K562 (cell line): ENCODE results near the gene LEMD3. TPM values are rescaled to one million over a fixed set of nuclear protein-coding genes. Genes with fewer than 3 reads are reported as not detected.

Source experiments
- ATAC-seq: fragments of 200-7000 bp; cut with Tn5 transposase; 3 replicates; pipeline ENCODE4 v1.9.1; 2020; ENCODE audit warnings: moderate library complexity
- BruUV-seq: library from RNA; stranded (reverse); fragments of 400-500 nt; replicated peaks from 2 replicates; lab custom pipeline; 2021; lab: Mats Ljungman, UMichigan
- CTCF ChIA-PET: fragments of 300-600 bp; formaldehyde crosslinking; extraction: SDS; loops from one replicate; lab custom pipeline; 2021; ENCODE audit warnings: low intra/inter-chr PET ratio; lab: Yijun Ruan, JAX
- POLR2A ChIA-PET: fragments of 300-600, 350-650 bp; sonication (Branson Sonifier 250); formaldehyde crosslinking; extraction: SDS; loops from one replicate; lab custom pipeline; 2021; ENCODE audit warnings: antibody characterized with exemption, inconsistent platforms; lab: Yijun Ruan, JAX
- DNase-seq, 4 experiments: peaks; one replicate each; pipeline versions ENCODE4 v3.0.0 to v3.0.0-alpha.2; 2011 to 2018; ENCODE audit warnings: low spot score in 3 of 4, mixed read lengths in 3 of 4; ENCODE audit errors: extremely low read depth in 1 of 4
- FAIRE-seq: peaks from 2 replicates; lab custom pipeline; 2011; peaks lifted over from hg19 to GRCh38; lab: Jason Lieb, UNC
- H2AFZ ChIP-seq: 2 replicates; pipeline ENCODE4 v1.6.0; 2011; ENCODE audit warnings: low read depth, low read length, control low read depth, inconsistent platforms
- H3K27ac ChIP-seq: fragments of 200-600 bp; 3 replicates; pipeline ENCODE4 v1.8.0; 2011; ENCODE audit warnings: low read depth, mild to moderate bottlenecking, control low read depth, inconsistent platforms, low read length, moderate library complexity, mixed read lengths; ENCODE audit errors: extremely low read depth
- H3K27me3 ChIP-seq, 2 experiments: fragments of 300-600 bp in 1 of 2; 2 replicates in 1 of 2; 3 replicates in 1 of 2; pipeline versions ENCODE4 v1.6.0 to v1.8.0; 2011; ENCODE audit warnings: inconsistent platforms in 2 of 2, low read length in 2 of 2, mild to moderate bottlenecking in 1 of 2, mixed read lengths in 1 of 2, moderate library complexity in 1 of 2; ENCODE audit not compliant: control insufficient read depth in 2 of 2, insufficient read depth in 2 of 2
- H3K36me3 ChIP-seq: fragments of 300-600 bp; 3 replicates; pipeline ENCODE4 v1.8.0; 2011; ENCODE audit warnings: mild to moderate bottlenecking, low read length, inconsistent platforms; ENCODE audit not compliant: control insufficient read depth, insufficient read depth
- H3K4me1 ChIP-seq, 2 experiments: fragments of 200-600 bp in 1 of 2; replicated peaks in 1 of 2; 2 replicates in 1 of 2; 3 replicates in 1 of 2; pipeline versions ENCODE4 v1.5.1 to v1.8.0; 2011; ENCODE audit warnings: inconsistent platforms in 2 of 2, low read length in 2 of 2, mild to moderate bottlenecking in 1 of 2, mixed read lengths in 1 of 2, moderate library complexity in 1 of 2; ENCODE audit not compliant: control insufficient read depth in 2 of 2, insufficient read depth in 2 of 2
- H3K4me2 ChIP-seq: 2 replicates; pipeline ENCODE4 v1.6.1; 2011; ENCODE audit warnings: low read length, control low read depth, inconsistent platforms, mixed read lengths; ENCODE audit not compliant: insufficient read depth
- H3K4me3 ChIP-seq: fragments of 200-600 bp; sonication (generic), shearing (Covaris generic); 2 replicates; pipeline ENCODE4 v1.5.1; 2016; ENCODE audit warnings: control low read depth, inconsistent platforms
- H3K79me2 ChIP-seq: fragments of 200-600 bp; 3 replicates; pipeline ENCODE4 v1.8.0; 2011; ENCODE audit warnings: low read length, inconsistent platforms; ENCODE audit not compliant: control insufficient read depth, insufficient read depth
- H3K9ac ChIP-seq, 2 experiments: 2 replicates each; pipeline versions ENCODE4 v1.6.0 to v1.6.1; 2011; ENCODE audit warnings: low read depth in 2 of 2, low read length in 2 of 2, control low read depth in 1 of 2, inconsistent platforms in 1 of 2, mild to moderate bottlenecking in 1 of 2, mixed read lengths in 1 of 2; ENCODE audit not compliant: insufficient read depth in 1 of 2
- H3K9me1 ChIP-seq: one replicate; pipeline ENCODE4 v1.6.0; 2011; ENCODE audit warnings: inconsistent platforms, mild to moderate bottlenecking, low read length, moderate library complexity; ENCODE audit not compliant: control insufficient read depth, insufficient read depth
- H3K9me3 ChIP-seq: replicated peaks from 2 replicates; pipeline ENCODE4 v1.5.1; 2011; ENCODE audit warnings: low read depth, low read length, inconsistent platforms; ENCODE audit not compliant: control insufficient read depth, insufficient read depth
- H4K20me1 ChIP-seq: replicated peaks from 2 replicates; pipeline ENCODE4 v1.6.1; 2011; ENCODE audit warnings: low read length, inconsistent platforms, mixed read lengths; ENCODE audit not compliant: control insufficient read depth, insufficient read depth
- BMI1 ChIP-seq: fragments of 150-350 bp; IDR thresholded peaks from 2 replicates; pipeline ENCODE4 v1.6.1; 2014; ENCODE audit warnings: low read length
- KAT2B ChIP-seq: IDR thresholded peaks from one replicate; pipeline ENCODE4 v1.6.1; 2012; ENCODE audit warnings: low read depth, mild to moderate bottlenecking, control low read depth, inconsistent platforms, low read length, moderate library complexity
- NFIC ChIP-seq: fragments of 450-650 bp; IDR thresholded peaks from 2 replicates; pipeline ENCODE4 v1.6.1; 2017; ENCODE audit warnings: mild to moderate bottlenecking, inconsistent platforms
- NFIX ChIP-seq: fragments of 250-450 bp; sonication (Bioruptor Pico); IDR thresholded peaks from 2 replicates; pipeline ENCODE4 v1.4.0; 2020; ENCODE audit warnings: low read depth, mild to moderate bottlenecking, moderate library complexity
- RAD21 ChIP-seq, 2 experiments: fragments of 250-450 bp in 1 of 2; fragments of 450-650 bp in 1 of 2; sonication (Bioruptor Pico) in 1 of 2; formaldehyde crosslinking in 1 of 2; IDR thresholded peaks in 1 of 2; conservative IDR thresholded peaks in 1 of 2; 2 replicates each; pipeline versions ENCODE4 v1.4.0 to v1.8.0; 2020 to 2022; ENCODE audit warnings: mild to moderate bottlenecking in 2 of 2, moderate library complexity in 1 of 2
- ZNF407 ChIP-seq: fragments of 450-650 bp; IDR thresholded peaks from 2 replicates; pipeline ENCODE4 v1.6.1; 2016; ENCODE audit warnings: low read depth
- ZNF830 ChIP-seq: fragments of 250-450 bp; sonication (Bioruptor Pico); IDR thresholded peaks from 2 replicates; pipeline ENCODE4 v1.5.0; 2021; ENCODE audit warnings: mild to moderate bottlenecking
- WGBS: fragments of 100-300 bp; shearing (Covaris generic); methylation state at CpG from one replicate; pipeline ENCODE4 v1.1.6; 2016; ENCODE audit warnings: low coverage, mixed read lengths; ENCODE audit not compliant: insufficient coverage; ENCODE audit errors: missing lambda C conversion rate; 5-methylcytosine and 5-hydroxymethylcytosine counted together
- in situ Hi-C: fragments of 300-500 bp; cut with MboI; formaldehyde crosslinking; loops from 4 replicates; pipeline ENCODE4 v1.15.0; 2018; ENCODE audit warnings: inconsistent platforms, mixed read lengths
- intact Hi-C: fragments of 100-400 bp; cut with micrococcal nuclease; formaldehyde crosslinking; loops from 2 replicates; pipeline ENCODE4 v1.14.2; 2022
- polyA plus RNA-seq, 8 experiments: library from polyadenylated mRNA; depleted of rRNA in 4 of 8; stranded (reverse) in 5 of 8; unstranded in 3 of 8; fragments of >200 nt; fragmentation: Nextera tagmentation in 2 of 8; fragmentation: Illumina TruSeq in 1 of 8; extraction: Ambion mirVana in 2 of 8; extraction: Trizol in 1 of 8; gene quantifications; 2 replicates each; pipeline versions ENCODE4 v1.2.1 to v1.2.3, GENCODE V29; 2011 to 2014; ENCODE audit warnings: inconsistent platforms in 1 of 8, missing spikeins in 1 of 8
- total RNA-seq, 7 experiments: library from RNA; depleted of rRNA in 6 of 7; stranded (reverse); fragments of >200 nt in 6 of 7; fragmentation: Illumina TruSeq in 2 of 7; extraction: Trizol in 2 of 7; gene quantifications; 2 replicates each; pipeline versions ENCODE4 v1.2.1 to v1.2.3, GENCODE V29; 2011 to 2021; ENCODE audit warnings: low replicate concordance in 1 of 7

The LEMD3 gene
- total and polyA plus RNA-seq, 9 of the 15 experiments (the other 6 are each of a cell fraction or from before 2014, with no cell fraction given): 6.8 to 37.4 (median 17.2) TPM

- Histone ChIP-seq H3K27ac (no peak overlapping the region), H3K79me2 (no peaks in the 10 kb centered on the region), H3K36me3 (no peaks in the 10 kb centered on the region), H3K27me3 (peaks cover 20 to 25% of the 10 kb centered on the region in 2 experiments), H3K9ac (no peak overlapping the region), H3K4me1 (peaks cover 0 to 14% of the 10 kb centered on the region in 2 experiments; a peak in 2 of 5 replicates), H3K9me1 (no peaks in the 10 kb centered on the region), H2AFZ (no peak overlapping the region), H3K4me3 (no peak overlapping the region), H3K9me3 (no peaks in the 10 kb centered on the region), H3K4me2 (no peak overlapping the region), H4K20me1 (0 out of 2 replicates have a peak, but pooled peaks cover 2% of the 10 kb centered on the region)
- CTCF ChIA-PET: no interaction called here
- FAIRE-seq: no peak
- DNase-seq: no peak
- 2% methylated on average over 3 of the region's 3 CpGs for WGBS
- TF ChIP-seq NFIX (CRISPR knock-in tag) (no peak), NFIC (peak; percentile 29; the same call in 1 of the 2 replicates)
- POLR2A ChIA-PET: no interaction called here
- no peak for ATAC-seq
- BruUV-seq: no TSS peak
- intact Hi-C loops: no loop called here
- in situ Hi-C loops: no loop called here
These were observed 110.9 kb downstream of the LEMD3 start for GRCh38 chr12:65280306-65280705.

- no peak for DNase-seq
- TF ChIP-seq KAT2B (no peak), ZNF830 (CRISPR knock-in tag) (no peak), RAD21 (CRISPR knock-in tag; conservative IDR thresholded peaks at IDR 0.05 in 1 of 2, IDR thresholded peaks at IDR 0.05 in 1 of 2) (peak in 1 of 2 experiments; percentile 33; a peak in 1 of 4 replicates), BMI1 (no peak), ZNF407 (no peak)
These were observed 113.5 kb downstream of the LEMD3 start for GRCh38 chr12:65282840-65283239.

More at GRCh38 chr12:65282840-65283239, 113.5 kb downstream of the LEMD3 start:
- ATAC-seq (no peak), FAIRE-seq (no peak)
- POLR2A ChIA-PET: no interaction called here
- Histone ChIP-seq H3K9me1 (no peaks in the 10 kb centered on the region), H4K20me1 (0 out of 2 replicates have a peak, but pooled peaks cover 2% of the 10 kb centered on the region), H3K4me3 (no peak overlapping the region), H3K4me1 (peaks cover 0 to 14% of the 10 kb centered on the region in 2 experiments; a peak in 2 of 5 replicates), H3K9ac (no peak overlapping the region), H3K36me3 (no peaks in the 10 kb centered on the region), H3K27me3 (peaks cover 17 to 19% of the 10 kb centered on the region in 2 experiments), H2AFZ (no peak overlapping the region), H3K27ac (no peak overlapping the region), H3K9me3 (no peaks in the 10 kb centered on the region), H3K4me2 (no peak overlapping the region), H3K79me2 (no peaks in the 10 kb centered on the region)
- no TSS peak for BruUV-seq
- 0% methylated on average over 1 of the region's 1 CpG for whole genome bisulfite sequencing
- in situ Hi-C loops: no loop called here
- CTCF ChIA-PET: no interaction called here
- intact Hi-C loops: no loop called here
